NCI-H2107 (cell line): ENCODE data around the gene PNPLA2.

Source experiments
- DNase-seq: peaks from one replicate; lab custom pipeline; 2025; lab: John Stamatoyannopoulos, UW

The PNPLA2 gene

DNA sequence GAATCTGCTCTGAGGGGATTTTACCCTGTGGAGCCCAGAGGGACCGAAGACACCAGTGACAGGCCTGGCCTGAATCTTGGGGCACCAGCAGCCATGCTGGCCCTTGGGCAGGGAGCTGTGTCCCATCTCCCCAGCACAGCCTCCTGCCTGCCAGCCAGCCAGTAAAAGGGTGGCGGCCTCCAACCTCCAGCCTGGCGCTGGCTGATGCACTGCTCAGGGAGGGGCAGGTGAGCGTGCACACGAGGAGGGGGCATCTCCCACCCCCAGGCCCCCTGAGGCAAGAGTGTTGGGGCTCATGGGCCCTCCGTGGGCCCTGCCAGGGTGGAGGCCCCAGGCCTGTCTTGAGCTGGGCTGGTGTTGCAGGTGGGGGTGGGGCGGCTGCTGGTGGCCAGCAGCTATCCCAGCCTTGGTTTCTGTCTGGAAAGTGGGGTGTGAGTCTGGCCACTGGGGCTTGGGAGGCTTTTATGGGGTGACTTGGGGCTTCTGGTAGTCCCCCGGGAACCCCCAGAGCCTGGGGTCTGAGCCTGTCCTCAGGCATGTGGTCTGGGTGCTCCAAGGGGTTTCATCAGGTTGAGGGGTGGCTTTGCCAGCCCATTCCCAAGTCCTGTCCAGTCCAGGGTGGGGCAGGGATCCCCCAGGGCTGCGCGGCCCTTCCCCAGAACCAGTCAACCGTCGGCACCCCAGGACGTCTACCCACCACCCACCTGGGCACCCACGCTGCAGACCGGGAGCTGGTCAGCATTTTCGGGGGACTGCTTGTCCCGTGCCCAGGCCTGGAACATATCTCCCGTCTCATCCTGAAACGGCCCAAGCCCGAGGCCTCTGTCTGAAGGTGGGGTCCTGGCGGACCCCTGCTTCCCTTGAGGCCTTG lies 41.8 kb downstream of the PNPLA2 start:
- DNase-seq: no peak

GRCh38 chr11:861105-861479 lies 42.4 kb downstream of the PNPLA2 start:
- DNase-seq: peak; percentile 80

DNA sequence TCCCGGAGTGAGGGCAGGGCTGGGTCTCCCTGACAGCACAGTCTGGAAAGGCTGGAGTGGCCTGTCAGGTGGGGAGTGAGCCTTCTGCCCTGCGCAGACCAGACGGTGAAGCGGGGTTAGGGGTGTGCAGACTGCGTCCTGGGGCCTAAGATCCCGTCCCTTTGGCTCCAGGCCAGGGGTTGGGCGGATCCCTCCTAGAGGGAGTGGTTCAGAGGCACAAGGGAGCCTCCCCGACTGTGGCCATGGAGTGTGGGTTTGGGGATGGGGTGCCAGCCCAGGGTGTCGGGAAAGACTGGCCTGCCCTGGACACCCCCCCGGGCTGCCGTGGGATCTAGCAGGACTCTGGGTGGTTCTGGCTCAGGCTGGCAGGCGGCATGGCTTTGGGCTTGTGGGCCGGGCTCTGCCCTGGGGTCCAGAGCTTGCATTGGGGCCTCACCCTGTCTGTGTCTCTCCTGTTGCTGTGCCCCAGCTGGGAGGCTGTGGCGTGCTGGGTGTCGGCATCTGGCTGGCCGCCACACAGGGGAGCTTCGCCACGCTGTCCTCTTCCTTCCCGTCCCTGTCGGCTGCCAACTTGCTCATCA lies 43.5 kb downstream of the PNPLA2 start:
- DNase-seq: no peak

GRCh38 chr11:862696-863022 lies 43.9 kb downstream of the PNPLA2 start:
- no peak for DNase-seq

DNA sequence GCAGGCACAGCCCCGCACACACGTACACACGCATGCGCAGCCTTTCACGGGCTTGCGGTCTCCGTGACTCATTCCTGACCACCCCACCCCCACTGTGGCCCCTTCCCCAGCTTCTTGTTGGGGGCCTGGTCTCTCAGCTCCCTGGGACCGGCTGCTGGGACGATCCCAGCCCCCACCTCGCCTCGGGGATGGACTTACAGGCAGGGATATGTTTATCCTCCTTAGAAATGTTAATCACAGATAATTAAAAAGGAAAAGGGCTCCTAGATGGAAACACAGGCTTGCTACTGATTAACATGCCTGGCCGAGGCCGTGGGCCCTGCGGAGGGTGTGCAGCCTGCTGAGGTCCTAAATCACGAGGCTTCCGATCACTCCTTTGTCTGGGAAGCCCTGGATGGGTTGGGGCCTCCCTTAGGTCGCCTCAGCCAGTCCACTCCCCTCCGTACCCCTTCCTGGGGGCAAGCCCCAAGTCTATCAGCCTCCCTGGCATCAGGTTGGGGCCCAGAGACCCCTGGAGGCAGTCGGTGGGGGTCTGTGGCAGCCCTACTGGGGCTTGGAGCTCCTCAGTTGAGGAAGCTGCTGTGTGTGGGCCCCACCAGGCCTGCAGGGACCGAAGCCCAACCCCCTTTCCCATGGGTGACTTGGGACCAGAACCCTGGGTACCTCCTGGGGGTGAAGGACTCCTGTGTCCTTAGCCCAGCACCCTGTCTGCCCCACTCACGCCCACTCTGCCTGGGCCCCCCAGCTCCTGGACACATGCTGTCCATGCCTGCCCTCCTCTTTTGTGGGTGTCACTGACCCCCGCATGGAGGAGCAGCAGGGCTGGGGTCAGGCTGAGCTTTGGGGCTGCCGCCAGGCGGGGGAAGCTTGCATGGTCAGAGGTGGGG lies 44.6 kb downstream of the PNPLA2 start:
- no peak for DNase-seq

DNA sequence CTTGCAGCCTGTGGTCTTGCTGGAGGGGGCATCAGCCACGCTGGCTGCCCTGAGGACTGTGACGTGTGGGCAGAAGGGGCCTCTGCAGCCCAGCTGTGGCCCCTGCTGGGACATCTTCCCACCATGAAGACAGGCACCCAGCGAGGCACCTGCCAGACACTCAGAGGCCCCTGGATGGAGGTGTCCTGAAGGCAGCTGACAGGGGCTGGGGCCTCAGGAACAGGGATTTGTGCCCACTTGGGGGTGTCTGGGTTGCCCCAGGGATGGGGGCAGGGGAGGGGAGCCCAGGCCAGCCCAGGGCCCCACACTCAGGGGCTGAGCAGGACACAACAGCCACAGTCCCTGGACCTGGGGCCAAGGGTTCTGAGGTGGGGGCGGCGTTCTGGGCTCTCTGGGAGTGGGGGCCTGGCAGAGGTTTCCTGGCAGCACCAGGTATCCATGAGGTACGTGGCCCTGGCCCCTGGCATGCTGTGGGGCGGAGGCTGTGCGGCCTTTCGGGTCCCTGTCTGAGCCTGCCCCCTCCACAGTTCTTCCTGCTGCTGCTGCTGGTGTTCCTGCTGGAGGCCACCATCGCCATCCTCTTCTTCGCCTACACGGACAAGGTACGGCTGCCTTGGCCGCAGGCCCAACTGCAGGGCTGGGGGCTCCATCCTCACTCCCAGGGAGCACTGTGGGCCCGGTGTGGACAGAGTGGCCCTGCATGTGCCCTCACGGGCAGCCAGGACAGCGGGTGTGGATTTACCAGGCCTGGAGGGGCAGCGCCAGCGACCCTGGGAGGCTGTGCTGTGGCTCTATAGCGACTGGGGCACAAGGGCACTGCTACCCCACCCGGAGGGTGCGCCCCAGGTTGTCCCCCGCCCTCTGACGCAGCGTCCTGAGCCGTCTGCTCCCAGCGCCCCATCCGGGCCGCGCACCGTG lies 45.5 kb downstream of the PNPLA2 start:
- DNase-seq: no peak

- no peak for DNase-seq
Measured at GRCh38 chr11:864898-865297, 46.2 kb downstream of the PNPLA2 start.

DNA sequence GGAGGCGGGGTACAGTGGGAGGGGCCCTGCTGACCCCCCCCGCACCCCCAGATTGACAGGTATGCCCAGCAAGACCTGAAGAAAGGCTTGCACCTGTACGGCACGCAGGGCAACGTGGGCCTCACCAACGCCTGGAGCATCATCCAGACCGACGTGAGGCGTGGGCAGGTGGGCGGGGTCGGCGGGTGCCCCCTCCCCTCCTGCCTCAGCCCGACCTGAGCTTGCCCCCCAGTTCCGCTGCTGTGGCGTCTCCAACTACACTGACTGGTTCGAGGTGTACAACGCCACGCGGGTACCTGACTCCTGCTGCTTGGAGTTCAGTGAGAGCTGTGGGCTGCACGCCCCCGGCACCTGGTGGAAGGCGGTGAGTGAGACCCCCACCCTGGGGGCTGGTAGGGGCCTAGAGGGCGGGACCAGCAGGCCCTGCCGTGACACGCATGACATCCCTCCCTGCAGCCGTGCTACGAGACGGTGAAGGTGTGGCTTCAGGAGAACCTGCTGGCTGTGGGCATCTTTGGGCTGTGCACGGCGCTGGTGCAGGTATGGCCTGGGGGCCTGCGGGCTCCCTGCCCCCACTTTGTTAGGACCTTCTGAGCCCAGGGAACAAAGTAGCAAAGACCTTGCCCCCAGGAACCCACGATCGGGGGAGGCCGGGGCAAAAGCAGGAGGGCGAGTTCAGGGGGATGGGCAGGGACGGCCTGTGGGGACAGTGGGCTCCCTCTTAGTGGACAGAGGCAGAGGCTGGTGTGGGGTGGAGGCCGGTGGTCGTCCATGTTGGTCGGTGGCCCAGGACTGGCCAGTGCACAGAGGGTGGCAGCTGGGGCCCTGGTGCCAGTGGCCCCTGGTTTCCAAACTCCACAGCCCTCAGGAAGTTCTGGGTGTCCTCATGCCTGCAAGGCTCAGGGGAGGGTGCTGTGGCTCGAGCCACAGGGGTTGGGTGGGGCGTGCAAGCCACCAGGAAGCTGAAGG lies 47.0 kb downstream of the PNPLA2 start:
- DNase-seq: no peak

DNA sequence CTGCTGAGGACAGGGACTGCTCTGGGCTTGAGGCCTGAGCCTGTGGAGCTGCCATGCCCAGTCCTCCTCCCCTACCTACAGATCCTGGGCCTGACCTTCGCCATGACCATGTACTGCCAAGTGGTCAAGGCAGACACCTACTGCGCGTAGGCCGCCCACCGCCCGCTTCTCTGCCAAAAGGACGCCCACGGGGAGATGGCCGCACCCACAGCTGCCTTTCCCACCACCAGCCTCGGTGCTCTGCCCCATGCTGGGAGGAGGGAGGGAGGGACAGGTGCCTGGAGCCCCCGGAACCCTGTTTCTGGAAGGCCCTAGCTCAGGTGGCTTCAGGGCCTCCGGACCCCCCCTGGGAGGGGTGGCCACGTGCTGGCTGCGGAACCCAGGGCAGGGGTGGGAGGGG lies 47.8 kb downstream of the PNPLA2 start:
- DNase-seq: no peak

GRCh38 chr11:867856-868358 lies 49.2 kb downstream of the PNPLA2 start:
- DNase-seq: no peak

DNA sequence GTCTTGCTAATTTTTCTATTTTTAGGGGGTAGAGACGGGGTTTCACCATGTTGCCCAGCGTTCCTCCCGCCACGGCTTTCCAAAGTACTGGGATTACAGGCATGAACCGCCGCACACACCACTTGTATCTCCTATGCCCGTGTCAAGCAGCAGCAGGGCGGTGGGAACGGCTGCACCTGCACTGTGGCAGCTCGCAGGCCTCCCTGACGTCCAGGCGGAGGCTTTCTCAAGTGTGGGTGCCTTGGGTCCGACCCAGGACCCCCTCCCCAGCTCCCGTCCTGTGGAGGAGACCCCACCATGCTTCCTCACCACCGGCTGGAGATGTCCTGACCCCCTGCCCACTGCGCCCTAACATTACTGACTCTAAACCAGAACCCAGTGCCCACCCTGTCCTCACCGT lies 49.7 kb downstream of the PNPLA2 start:
- no peak for DNase-seq

GRCh38 chr11:868802-869201 lies 50.1 kb downstream of the PNPLA2 start:
- no peak for DNase-seq

- DNase-seq: no peak
Measured at GRCh38 chr11:869399-870126, 50.8 kb downstream of the PNPLA2 start.

GRCh38 chr11:870127-870413 lies 51.4 kb downstream of the PNPLA2 start:
- no peak for DNase-seq

- DNase-seq: no peak
Measured at GRCh38 chr11:870418-870817, 51.7 kb downstream of the PNPLA2 start.

GRCh38 chr11:871472-871871 lies 52.8 kb downstream of the PNPLA2 start:
- DNase-seq: no peak

GRCh38 chr11:872799-873198 lies 54.1 kb downstream of the PNPLA2 start:
- DNase-seq: no peak

- no peak for DNase-seq
Measured at GRCh38 chr11:873706-874105, 55.0 kb downstream of the PNPLA2 start.
